Measurements from ENCODE around the gene NEUROD1.

Gene NEUROD1

DNA sequence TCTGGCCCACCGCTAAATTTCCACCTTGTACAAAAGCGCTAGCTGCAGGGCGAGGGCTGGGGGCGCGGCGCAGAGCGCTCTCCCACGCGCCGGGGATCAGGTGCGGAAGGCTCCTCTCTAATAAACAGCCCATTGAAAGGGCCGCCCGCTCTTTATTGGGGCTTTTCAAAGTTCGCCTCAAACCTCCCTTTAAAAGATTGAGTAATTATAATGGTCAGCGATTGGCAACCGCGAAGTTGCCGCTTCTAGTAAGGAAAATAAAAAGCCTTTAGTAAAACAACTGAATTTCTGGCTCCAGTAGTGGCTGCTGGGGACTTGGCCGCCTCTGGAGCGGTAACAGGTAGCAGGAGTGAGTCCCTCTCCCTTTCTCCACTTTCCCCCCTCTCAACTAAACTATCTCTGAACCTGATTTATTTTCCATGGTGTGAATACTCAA is 755 bp downstream of the NEUROD1 start:
- DNase-seq: no peak

DNA sequence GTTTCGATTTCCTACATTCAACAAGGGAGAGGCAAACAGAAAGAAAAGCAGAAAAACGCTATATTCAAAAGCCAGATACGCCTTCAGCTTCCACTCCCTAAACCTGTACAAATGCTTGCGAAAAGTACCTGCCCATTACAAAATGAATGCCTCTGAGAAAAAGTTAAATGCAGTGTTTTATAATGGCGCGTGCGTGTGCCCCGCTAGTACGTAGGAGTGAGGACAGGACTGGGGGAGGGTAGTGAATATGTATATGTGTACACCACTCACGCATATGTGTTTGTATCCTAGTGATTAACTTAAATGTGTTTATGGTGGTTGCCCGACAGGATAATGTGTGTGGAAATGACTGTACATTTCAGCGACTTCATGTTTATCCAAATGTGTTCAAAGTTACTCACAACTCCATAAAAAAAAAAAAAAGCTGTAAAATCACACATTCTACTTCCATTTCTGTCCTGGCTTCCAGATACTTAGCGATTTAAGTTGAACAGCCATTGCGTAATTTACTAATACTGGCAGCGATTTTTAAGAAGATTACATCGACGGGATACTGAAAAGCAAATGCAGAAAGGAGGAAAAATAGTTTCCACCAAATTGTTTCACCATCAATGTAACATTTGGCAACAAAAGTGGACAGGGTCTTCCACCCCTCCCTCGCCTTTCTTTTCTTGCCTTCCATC is 1.3 kb downstream of the NEUROD1 start:
- no peak for DNase-seq

- no peak for DNase-seq
Measured at GRCh38 chr2:181677912-181678586, 2.3 kb downstream of the NEUROD1 start.

- DNase-seq: no peak
Measured at GRCh38 chr2:181675254-181675653, 5.1 kb downstream of the NEUROD1 start.

- no peak for DNase-seq
Measured at GRCh38 chr2:181674461-181674860, 5.9 kb downstream of the NEUROD1 start.

DNA sequence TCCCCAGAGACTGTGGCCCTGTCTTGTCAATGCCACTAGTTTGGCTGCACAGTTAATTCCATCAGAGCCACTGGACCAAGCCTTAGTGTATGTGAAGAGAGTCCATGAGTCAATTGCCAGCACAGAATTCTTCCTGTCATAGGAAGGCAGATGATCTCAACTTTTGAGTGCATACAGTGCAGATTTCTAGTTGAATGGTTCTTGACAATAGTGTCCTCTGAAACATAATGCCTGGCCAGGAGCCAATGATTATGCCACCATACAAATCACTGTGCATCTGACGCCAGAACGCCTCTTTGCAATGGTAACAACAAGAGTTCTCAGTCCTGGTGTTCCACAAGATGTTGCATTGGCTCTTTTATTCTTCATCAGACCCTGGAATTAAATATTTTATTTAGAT is 7.1 kb downstream of the NEUROD1 start:
- DNase-seq: peak; percentile 96

- no peak for DNase-seq
Measured at GRCh38 chr2:181672255-181673008, 7.9 kb downstream of the NEUROD1 start.

GRCh38 chr2:181670632-181671031 is 9.7 kb downstream of the NEUROD1 start:
- no peak for DNase-seq

- no peak for DNase-seq
Measured at GRCh38 chr2:181667234-181667633, 13.1 kb downstream of the NEUROD1 start.

DNA sequence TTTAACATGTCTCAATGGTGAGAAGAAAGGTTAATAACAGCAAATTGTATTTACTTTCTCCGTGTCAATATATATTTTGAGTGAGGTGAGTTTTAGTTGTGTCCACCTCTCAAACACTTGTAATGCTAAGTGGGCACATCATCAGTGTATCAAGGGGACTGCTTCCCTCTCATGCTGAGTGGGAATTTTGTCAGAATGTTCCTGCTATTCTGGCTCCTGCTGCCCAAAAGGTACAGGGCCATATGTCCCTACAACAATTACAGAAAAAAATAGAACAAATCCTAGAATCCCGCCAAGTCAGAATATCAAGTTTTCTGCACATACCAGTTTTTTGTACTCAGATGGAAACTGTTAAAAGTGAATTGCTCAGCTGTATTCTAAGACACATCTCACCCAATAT is 18.0 kb downstream of the NEUROD1 start:
- DNase-seq: no peak

- no peak for DNase-seq
Measured at GRCh38 chr2:181660181-181660580, 20.1 kb downstream of the NEUROD1 start.

DNA sequence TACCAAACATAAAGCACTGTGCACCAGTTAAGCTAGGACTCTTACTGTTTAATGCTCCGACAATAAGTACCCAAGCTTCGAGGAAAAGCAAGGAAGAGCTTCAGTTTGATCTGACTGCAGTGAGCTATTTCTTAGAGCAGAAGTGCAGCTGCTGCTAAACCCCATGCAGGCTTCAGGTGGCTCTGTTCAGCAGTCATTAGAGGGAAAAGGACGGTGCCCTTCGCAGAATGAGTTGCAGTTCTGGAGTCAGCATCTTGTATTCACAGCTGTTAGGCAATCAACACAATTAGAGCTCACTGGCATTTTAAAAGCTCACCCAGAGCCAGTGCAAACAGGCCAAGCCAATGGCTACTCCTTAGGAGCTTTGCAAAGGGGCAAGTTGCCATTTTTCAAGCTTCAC is 21.9 kb downstream of the NEUROD1 start:
- DNase-seq: peak; percentile 77

DNA sequence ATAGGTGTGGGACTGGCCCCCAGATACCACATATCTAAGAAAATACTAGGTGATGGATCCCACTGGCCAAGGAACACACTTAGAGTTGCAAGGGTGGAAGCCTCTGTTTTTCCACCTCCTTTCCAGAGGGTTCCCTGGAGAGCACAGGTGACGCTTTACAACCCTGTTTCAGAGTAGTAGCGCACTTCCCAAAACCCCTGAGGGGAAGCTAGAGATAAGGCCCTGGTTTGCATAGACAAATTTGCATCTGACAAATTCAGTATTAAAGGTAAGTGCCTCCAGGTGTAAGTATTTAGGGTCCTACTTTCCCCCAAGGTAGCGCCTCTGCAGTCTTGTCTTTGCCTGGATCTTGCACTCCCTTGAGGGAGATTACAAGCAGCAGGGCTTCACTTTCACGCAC is 22.9 kb downstream of the NEUROD1 start:
- no peak for DNase-seq

DNA sequence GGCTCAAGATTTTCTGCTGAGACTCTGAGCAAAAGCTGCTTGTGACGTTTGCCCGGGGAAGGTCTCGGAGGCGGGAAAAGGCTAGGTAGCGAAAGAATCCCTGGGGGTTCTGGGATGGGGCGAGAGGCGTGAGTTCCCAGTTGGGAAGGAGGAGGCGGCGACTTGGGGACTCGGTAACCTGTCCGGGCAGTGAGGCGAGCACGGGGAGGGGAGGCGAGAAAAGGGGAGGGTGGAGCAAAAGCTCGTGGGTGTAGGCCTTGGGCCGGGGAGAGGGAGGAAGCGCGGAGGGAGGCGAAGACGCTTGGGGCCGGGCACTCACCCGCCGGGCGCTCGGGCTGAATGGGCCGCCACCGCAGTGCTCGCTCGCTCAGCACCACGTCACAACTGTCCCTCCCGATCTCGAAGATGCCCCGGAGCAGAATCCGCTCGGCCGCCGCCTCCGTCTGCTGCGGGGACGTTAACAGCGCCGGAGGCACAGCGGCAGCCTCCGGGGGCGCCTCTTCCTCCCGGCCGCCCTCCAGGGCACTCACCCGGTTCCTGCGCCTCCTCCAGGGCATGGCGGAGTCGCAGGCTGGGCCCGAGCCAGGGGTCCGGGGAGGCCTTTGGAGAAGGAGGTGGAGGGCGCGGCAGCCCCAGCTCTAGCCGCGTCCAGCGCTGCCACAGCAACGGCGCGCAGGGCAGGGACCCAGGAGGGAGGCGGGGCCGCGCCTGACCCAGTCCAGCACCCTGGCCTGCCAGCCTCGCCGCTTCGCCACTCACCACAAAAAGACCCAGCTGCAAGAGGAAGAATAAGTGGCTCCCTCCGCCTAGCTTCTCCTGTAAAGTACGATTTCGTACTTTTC is 23.6 kb downstream of the NEUROD1 start, which contains the start of gene CERKL:
TSS of gene CERKL (minus strand) at position 656 of the 842 bp plus-strand sequence. CDS start at position 557, 99 bp downstream.
- no peak for DNase-seq

DNA sequence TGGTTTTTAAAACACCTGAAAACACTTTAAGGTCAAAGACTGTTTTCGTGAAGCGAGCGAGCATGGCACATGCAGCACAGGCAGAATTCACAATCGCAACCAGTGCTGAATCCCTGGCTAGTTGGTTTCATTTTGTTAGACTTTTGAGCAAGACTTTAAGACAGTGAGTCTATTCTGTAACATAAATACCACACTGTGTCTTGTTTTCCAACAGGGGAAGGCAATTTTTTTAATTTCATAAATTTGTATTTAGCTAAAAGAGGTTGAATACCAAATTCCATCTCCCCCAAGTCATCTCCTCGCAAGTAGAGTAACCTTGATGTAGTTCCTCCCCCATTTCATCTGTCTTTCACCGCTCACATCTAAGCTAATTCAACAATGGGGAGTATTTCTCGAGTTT is 24.8 kb downstream of the NEUROD1 start:
- DNase-seq: no peak

DNA sequence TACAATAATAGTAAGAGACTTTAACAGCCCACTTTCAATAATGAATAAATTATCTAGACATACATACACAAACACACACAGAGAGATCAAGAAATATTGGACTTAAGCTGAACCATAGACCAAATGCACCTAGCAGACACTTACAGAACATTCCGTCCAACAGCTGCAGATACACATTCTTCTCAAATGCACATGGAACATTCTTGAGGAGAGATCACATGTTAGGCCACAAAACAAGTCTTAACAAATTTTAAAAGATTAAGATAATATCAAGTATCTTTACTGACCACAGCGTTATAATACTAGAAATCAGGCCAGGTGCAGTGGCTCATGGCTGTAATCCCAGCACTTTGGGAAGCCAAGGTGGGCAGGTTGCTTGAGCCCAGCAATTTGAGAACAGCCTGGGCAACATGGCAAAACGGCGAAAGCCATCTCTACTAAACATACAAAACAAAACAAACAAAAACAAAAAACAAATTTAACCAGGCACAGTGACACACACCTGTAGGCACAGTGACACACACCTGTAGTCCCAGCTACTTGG is 30.8 kb downstream of the NEUROD1 start:
- DNase-seq: no peak

DNA sequence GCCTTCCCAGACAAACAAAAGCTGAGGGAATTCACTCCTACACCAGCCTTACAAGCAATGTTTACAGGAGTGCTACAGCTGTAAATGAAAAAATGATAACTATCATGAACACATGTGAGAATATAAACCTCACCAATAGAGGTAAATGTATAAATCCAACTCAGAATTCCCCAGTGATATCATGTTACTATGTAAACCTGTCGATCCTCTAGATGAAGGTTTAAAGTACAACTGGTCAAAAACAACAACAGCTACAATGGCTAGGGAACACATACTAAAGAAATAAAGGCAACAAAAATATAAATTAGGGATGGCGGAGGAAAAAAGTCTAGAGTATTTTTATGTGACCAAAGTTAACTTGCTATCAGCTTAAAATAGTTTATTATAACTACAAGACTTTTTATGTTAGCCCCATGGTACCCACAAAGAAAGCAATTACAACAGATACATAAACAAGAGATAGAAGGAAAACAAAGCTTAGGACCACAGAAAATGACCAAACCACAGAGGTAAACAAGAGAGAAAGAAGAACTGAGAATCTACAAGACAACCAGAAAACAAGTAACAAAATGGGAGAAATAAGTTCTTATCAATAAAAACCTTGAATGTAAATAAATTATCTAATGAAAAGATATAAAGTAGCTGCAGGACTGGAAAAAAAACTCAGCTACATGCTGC is 31.7 kb downstream of the NEUROD1 start:
- no peak for DNase-seq

DNA sequence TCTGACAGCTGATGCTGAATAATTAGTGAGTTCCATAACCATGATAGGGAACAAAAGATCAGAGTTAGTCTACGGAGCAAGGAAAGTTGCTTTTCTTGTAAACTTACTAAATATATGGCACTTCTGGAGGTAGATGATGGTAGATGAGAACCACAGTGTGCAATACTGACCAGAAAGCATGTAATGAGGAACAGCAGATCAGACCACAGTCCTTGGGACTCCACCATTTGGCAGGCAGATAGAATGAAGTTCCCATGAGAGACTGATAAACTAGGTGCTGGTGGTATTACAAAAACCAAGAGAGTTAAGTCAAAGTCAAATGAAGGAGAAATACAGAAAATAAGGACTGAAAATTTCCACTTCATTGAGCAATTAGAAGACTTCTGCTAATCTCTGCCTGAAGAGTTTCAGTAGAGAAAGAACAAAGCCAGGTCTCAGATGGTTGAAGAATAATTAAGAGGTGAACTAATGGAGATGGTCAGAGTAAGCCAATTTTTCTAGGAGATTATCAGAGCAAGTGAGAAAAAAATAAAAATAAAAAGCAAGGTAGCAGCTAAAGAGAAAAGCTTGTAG is 33.8 kb downstream of the NEUROD1 start:
- DNase-seq: no peak

DNA sequence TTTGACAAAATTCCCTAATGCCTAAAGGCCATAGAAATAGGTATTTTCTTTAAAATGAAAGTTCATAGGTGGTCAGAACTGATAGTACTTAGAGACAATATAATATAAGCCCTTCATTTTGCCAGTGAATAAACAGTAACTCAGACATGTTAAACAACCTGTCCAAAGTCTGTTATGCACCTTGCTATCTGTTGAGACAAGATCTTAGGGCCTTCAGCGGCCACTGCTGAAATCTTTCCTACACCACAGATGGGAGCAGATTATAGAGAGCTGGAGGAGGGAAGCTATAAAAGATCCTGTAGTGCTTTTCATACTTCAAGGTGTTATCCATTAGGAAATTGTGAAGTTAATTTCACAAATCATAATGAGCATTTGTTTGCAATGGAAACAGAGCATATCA is 37.2 kb downstream of the NEUROD1 start:
- no peak for DNase-seq

- no peak for DNase-seq
Measured at GRCh38 chr2:181642086-181642485, 38.2 kb downstream of the NEUROD1 start.

DNA sequence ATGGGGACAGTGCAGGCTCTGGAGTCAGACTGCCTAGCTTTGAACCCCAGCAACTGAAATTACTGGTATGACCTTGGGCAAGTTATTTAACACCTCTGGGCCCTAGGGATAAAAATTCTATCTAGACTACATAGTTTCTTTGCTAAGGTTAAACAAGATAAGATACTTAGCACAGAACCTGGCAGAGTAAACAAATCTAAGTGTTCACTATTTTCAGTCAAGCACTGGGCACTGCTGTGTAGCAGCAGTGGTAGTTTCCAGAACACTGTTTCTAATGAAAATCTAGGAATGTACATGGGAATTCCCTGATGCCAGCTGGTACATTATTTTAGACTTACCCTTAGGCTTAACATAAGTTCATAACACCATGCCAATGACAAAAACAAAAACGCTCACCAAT is 40.6 kb downstream of the NEUROD1 start:
- no peak for DNase-seq

Measured in COR-L47 (cell line).